GM19324 (cell line): Measurements from ENCODE around the gene MEMO1.
"Not testable (repeated sequence)": the region's sequence is repeated elsewhere in the genome, so short reads cannot be mapped to it uniquely, and the experiment has no call there.

Experiments used
- ATAC-seq: cut with Tn5 transposase; IDR thresholded peaks from one replicate; pipeline ENCODE4 v1.9.1; 2021; ENCODE audit warnings: mild to moderate bottlenecking, moderate library complexity; ENCODE audit not compliant: unreplicated experiment, low FRiP score

MEMO1 gene

DNA sequence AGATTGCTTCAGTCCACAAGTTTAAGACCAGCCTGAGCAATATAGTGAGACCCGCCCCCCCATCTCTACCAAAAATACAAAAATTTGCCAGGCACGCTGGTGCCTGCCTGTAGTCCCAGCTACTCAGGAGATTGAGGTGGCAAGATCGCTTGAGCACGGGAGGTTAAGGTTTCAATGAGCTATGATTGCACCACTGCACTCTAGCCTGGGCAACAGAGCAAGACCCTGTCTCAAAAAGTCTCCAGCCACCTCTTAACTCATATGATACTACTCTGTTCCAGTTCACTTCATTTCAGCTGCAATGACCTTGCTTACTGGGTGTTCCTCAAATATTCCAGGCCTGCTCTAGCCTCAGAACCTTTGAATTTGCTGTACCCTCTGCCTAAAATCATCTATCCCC lies 11.4 kb downstream of the MEMO1 start:
- no peak for ATAC-seq

DNA sequence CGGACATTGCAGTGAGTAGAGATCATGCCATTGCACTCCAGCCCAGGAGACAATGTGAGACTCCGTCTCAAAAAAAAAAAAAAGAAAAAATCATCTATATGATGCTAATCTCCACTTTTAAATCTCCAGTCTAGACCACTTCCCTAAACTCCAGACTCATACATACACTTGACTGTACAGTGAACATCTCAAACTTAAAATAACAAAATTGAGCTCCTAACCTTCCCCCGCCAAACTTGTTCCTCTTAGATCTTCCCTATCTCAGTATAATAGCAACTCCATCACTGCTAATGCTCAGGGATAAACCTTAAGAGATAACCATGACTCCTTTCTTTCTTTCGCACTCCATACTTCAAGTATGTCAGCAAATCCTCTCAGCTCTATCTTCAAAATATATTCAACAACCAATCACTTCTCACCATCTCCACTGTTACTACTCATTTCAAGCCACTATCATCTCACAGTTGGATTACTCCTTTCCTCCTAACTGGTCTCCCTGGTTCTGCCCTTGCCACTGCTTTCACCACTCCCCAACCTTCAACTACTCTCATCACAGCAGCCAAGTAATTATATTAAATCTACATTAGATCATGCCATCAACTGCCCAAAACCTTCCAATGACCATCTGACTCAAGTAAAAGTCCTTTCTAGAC lies 12.0 kb downstream of the MEMO1 start:
- ATAC-seq, result no peak

DNA sequence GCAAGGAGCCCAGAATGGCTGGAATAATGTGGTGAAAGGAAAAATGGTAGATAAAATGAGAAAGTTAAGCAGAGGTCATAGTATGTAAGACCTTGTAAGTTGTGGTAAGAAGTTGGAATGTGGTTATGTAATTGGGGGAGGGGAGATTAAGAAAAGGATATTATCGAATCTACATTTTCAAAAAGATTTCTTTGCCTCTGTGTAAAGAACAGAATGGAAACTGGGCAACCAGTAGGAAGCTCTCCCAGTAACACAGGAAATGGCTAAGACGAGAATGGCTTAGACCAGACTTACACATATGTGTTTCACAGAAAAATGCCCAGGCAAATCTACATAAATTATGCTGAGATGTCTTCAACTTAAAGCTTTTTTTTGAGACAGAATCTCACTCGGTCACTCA lies 13.2 kb downstream of the MEMO1 start:
- no peak for ATAC-seq

DNA sequence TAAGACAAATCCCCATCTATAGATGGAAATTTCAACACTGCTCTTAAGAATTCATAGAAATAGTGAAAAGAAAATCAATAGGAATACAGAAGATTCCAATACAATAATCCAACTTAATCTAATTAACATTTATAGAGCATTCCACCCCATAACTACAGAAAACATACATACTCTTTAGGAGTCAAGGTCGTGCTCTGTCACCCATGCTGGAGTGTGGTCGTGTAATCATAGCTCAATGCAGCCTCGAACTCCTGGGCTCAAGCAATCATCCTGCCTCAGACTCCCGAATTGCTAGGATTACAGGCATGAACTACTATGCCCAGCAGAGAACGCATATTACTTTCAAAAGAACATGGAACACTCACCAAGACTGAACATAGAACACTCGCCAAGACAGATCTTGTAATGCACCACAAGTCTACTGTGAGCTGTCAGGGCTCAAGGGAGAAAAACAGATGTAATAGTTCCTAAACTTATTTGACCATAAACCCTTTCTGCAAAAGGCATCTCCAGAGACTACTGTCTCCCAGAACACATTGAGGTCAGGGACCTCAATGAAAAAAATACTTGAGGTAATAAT lies 14.1 kb downstream of the MEMO1 start:
- ATAC-seq, result no peak

DNA sequence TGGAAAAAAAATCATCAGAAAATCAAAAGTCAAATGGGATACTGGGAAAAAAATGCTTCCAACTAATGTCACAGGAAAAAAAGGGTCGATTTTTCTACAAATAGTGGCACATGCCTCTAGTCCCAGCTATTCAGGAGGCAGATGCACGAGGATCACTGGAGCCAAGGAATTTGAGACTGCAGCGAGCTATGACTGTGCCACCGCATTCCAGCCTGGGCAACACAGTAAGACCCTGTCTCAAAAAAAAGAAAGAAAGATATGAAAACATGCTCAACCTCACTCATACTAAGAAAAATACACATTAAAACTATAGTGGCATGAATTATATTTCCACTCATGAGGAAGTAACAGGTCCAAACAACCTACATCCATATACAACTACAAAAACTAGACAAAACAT lies 17.9 kb downstream of the MEMO1 start:
- ATAC-seq, result no peak

DNA sequence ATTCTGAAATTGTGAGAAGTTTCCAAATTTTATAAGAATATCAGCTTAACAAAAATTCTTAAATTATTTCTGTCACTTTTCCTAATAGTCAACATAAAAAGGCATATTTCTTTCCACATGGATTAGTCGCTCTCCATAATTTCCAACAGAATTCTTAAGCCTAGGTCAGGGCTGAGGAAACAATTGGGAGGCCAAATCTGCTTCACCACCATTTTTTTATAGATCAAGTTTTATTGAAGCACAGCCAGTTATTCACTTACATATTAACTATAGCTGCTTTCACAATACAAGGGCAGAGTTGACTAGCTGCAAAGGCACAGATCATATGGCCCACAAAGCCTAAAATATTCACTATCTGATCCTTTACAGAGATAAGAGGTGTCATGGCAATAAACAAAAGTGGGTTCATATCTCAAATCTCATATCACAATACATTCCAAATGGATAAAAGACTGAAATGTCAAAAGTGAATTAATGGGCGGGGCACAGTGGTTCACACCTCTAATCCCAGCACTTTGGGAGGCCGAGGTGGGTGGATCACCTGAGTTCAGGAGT lies 18.7 kb downstream of the MEMO1 start:
- no peak for ATAC-seq

DNA sequence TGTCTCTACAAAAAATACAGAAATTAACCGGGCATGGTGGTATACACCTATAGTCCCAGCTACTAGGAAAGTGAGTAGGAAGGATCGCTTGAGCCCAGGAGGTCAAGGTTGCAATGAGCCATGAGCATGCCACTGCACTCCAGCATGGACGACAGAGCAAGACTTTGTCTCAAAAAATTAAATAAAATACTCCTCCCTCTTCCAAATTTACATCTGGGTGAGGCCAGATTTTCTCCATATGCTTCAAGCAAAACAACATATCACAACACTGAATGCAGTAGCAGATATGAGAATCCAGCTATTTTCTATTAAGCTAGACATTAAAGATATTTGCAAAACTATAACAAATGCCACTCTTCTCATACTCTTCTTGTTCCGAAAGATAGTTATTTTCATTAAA lies 20.9 kb downstream of the MEMO1 start:
- ATAC-seq, result no peak

DNA sequence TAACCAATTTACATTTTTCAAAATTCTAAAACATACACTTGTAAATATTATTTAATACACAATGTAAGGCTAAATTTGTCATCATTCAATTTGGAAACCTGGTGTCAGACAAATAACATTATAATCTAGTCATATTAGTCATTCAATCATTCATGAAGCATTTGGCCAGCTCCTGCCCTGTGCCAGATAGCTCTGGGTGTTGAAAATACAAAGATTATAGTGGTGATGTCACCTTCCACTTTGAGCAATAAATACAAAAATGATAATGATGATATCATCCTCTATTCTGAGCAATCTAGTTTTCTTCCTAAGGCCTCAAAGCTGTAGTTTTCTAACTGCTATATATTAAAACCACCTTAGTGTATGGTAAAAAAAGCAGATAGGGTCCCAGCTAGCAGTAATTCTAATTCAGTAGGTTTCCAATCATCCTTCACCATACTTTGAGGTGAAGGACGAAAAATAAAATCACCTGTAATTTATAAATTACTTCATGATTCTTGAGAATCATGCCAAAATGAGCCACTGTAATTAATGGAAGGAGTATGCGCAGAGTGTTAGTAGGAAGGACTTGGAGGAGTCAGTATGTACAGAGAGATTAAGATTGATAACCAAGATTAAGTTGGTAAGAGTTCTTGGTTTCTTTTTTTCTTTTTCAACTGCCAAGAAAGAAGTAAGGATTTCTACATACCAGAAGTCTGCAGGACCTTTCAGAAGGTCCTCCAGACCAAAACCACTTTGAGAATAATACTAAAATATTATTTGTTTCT lies 23.2 kb downstream of the MEMO1 start:
- no peak for ATAC-seq

DNA sequence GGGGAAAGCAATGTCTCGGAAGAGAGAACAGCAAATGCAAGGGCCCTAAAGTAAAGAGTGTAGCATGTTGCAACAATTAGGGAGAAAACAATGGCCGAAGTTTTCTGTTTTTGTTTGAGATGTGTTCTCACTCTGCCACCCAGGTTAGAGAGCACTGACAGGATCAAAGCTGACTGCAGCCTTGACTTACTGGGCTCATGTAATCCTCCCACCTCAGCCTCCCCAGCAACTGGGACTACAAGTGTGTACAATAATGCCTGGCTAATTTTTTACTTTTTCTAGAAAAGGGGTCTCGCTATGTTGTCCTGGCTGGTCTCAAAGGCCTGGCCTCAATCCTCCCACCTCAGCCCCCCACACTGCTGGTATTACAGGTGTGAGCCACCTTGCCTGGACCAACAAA lies 23.9 kb downstream of the MEMO1 start:
- no peak for ATAC-seq

DNA sequence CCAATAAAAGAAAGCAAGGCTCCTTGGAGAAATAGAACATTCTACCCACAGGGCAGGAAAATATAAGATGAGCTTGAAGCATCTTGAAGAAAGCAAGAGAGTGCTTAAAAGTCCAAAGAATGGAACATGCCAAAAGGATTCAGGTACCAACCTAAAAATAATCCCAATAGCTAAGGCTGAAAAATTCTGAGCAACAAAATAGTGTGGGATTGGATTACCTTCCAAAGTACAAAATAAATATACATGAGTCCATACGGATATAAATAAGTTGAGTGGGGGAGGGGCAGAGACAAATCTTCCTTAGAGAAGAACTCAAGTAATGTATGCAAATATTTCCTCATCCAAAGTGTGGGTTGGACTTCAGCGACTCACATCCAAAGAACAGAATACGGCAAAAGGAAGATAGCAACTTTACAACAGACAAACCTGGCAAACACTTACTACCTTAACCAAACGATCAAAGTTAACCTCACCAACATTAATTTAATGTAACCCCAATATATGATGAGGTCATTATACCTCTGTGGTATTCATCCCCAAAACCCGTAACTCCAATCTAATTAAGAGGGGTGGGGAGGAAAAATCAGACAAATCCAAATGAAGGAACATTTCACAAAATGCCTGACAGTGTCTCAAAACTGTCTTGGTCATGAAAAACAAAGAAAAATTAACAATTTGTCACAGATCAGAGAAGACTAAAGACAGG lies 26.9 kb downstream of the MEMO1 start:
- no peak for ATAC-seq

DNA sequence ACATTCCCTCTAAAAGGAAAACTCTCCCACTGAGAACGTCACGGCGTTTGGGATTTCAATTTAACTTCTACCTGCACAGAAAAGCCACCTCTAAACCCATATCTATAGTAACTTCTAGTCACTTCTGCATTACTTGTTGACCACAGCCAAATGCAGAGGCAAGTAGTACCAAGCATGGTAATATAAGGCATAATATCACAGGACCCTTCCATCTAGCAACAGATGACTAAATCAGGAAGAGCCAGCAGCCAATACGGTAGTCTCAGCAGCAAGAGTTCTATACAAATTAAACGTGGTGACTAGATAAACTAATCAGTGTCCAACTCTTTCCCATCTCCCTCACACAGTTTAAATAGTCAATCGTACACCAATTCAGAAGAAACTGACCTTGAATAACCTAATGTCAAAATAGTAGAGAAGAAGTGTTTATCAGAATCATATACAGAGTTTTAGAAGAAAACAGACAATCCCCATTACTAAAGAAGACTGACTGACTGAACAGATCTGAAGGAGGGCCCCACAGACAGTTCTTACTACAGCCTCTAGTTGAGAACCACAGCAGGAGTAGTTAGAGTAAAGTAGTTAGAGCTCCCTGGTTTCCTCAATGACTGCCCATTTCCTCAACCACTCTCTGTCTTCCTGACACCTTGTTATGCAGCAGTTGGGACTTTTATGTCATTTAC lies 30.0 kb downstream of the MEMO1 start:
- ATAC-seq, result peak; percentile 95

DNA sequence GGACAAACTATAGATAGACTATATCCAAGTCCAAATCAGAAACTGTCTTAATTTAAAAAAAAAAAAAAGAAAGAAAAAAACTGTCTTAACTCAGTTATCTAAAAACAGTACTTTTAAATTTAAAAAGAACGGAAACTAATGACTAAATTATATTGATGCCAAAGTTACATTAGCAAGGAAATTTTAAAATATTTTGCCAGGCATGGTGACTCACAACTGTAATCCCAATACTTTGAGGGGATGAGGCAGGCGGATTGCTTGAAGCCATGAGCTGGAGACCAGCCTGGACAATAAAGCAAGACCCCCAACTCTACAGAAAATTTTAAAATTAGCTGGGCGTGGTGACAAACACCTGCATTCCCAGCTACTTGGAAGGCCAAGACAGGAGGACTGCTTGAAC lies 30.9 kb downstream of the MEMO1 start:
- ATAC-seq, result no peak

DNA sequence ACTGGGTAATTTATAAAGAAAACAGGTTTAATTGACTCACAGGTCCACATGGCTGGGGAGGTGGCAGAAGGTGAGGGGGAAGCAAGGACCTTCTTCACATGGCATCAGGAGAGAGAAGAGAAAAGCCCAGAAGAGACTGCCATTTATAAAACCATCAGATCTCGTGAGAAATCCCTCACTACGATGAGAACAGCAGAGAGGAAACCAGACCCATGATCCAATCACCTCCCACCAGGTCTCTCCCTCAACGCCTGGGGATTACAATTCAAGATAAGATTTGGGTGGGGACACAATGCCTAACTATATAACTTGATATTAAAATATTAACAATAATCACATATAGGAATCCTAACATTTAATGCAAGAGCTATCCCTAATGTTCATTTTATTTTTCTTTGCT lies 31.8 kb downstream of the MEMO1 start:
- no peak for ATAC-seq

DNA sequence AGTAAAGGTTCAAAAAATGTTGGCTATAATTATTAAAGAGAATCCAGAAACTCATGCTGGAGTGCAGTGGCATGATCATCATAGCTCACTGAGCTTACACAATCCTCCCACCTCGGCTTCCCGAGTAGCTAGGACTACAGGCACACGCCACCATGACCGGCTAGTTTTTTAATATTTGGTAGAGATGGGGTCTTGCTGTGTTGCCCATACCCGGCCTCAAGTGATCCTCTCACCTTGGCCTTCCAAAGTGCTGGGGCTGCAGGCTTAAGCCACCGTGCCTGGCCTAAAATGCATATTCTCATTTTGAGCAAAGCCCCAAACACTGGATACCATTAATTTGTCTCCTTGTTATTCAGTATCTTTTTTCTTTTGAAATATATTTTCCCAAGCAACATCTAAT lies 32.4 kb downstream of the MEMO1 start:
- no peak for ATAC-seq

DNA sequence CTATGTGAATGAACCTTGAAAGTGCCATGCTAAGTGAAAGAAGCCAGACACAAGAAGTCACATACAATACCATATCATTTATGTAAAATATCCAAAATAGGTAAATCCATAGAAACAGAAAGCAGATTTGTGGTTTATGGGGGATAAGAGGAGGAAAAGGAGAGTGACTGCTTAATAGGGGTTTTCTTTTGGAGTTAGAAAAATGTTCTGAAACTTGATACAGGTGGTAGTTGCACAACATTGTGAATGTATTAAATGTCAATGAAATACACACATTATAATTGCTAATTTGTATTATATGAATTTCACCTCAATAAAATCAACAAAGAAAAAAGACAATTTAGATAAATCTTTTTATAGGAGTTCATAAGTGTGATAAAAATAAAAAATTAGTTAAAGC lies 37.1 kb downstream of the MEMO1 start:
- ATAC-seq, result no peak

DNA sequence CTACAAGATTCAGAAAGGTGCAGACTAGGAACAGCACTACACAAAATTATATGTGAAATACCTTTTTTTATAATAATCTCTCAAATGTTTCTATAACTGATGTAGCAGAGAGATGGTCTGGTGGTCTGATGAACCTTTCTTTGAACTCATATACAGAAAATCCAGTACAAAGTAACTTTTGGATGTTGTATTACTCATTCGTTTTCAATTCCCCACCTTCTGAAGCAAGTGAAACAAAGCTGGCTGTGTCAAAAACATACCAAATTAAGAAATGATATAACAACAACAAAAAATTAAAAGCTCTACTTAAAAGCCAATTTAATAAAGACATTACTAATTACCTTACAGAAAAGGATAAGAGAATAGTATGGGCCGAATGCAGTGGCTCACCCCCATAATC lies 38.7 kb downstream of the MEMO1 start:
- no peak for ATAC-seq

DNA sequence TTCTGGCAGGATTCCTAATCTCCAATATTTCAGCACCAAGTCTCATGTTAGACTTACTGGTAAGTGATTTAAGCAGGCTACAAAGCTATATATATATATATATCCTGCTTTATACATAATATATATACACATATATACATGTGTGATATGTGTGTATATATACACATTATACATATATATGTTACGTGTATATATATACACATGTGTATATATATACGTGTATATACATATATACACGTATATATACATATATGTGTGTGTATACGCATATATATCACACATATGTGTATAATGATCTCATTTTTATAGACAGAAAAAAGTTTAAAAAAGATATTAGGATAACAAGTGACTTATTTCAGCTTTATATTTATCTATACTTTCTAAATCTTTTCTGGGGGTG lies 41.6 kb downstream of the MEMO1 start:
- ATAC-seq, result no peak

DNA sequence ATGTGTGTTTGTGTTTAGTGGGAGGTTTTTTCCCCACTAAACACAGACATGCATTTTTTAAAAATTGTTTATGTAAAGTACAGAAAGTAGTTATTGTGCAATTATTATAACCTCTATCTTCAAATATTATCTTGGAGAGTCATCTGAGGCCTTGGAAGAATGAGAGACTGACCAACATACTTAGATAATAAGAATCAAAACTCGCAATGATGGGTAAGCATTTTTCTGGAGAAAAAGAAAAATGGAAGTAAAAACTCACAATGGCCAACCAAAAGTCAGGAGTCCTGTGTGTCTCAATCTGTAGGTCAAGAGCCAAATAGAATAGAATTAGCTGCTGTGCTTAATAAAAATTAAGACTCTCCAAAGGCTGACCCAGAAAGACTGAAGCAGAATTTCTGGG lies 43.0 kb downstream of the MEMO1 start:
- ATAC-seq, result no peak

DNA sequence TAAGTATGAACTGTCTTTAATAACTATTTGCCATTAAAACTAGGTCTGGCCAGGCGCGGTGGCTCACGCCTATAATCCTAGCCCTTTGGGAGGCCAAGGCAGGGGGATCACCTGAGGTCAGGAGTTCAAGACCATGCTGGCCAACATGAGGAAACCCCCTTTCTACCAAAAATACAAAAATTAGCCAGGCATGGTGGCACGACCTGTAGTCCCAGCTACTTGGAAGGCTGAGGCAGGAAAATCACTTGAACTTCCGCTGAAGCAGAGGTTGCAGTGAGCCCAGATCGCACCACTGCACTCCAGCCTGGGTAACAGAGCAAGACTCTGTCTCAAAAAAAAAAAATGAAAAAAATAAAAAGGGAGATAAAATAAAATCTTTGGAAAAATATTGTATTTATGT lies 44.4 kb downstream of the MEMO1 start:
- ATAC-seq, result not testable (repeated sequence)

DNA sequence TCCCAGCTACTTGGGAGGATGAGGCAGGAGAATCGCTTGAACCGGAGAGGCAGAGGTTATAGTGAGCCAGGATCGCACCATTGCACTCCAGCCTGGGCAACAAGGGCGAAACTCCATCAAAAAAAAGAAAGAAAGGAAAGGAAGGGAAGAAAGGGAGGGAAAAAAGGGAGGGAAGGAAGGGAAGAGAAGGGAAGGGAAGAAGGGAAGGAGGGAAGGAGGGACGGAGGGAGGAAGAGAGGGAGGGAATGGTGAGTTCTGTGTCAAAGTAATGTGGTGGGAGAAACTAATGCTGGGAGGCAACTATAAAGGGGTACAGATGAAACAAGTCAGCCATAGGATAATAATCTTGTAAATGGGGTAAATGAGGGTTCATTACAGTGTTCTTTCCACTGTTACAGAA lies 45.7 kb downstream of the MEMO1 start:
- no peak for ATAC-seq
